Tibial nerve (tissue), 4 donors: ENCODE measurements around the gene SMARCA2. TPM values are rescaled to one million over a fixed set of nuclear protein-coding genes. Genes with fewer than 3 reads are reported as not detected.

Experiments used
- DNase-seq, 2 donors: peaks; one replicate each; pipeline ENCODE4 v3.0.0-alpha.2; 2019; ENCODE audit warnings: low spot score in 2 of 2
- H3K27ac ChIP-seq, 4 donors: fragments of 200-600 bp; sonication (generic) in 3 of 4; one replicate each; pipeline ENCODE4 v1.5.1; 2017 to 2019; ENCODE audit warnings: mild to moderate bottlenecking in 1 of 4
- H3K27me3 ChIP-seq, 2 donors: fragments of 200-600 bp; sonication (generic) in 1 of 2; one replicate each; pipeline versions ENCODE4 v1.5.1 to v1.6.0; 2017 to 2019
- H3K36me3 ChIP-seq, 3 donors: fragments of 200-600 bp; sonication (generic); one replicate each; pipeline ENCODE4 v1.5.1; 2018 to 2019
- H3K4me1 ChIP-seq, 4 donors: fragments of 200-600 bp; sonication (generic) in 3 of 4; one replicate each; pipeline ENCODE4 v1.5.1; 2017 to 2019
- H3K4me3 ChIP-seq, 4 donors: fragments of 200-600 bp; sonication (generic) in 3 of 4; one replicate each; pipeline ENCODE4 v1.5.1; 2017 to 2019; ENCODE audit warnings: mild to moderate bottlenecking in 1 of 4, moderate library complexity in 1 of 4
- H3K9me3 ChIP-seq, 4 donors: fragments of 200-600 bp; sonication (generic) in 3 of 4; one replicate each; pipeline ENCODE4 v1.5.1; 2017 to 2019
- EP300 ChIP-seq, 2 donors: sonication (generic); formaldehyde crosslinking; IDR thresholded peaks; one replicate each; pipeline ENCODE4 v1.6.1; 2017; ENCODE audit warnings: antibody characterized with exemption in 2 of 2, mild to moderate bottlenecking in 1 of 2
- POLR2A ChIP-seq, 2 donors: fragments of 450-650 bp; IDR thresholded peaks; one replicate each; pipeline ENCODE4 v1.6.1; 2017; ENCODE audit warnings: antibody characterized with exemption in 2 of 2, mild to moderate bottlenecking in 2 of 2, moderate library complexity in 2 of 2
- WGBS, 2 donors: methylation state at CpG; one replicate each; pipeline ENCODE4 v1.1.5; 2018; 5-methylcytosine and 5-hydroxymethylcytosine counted together
- small RNA-seq: library from RNA; depleted of rRNA; stranded (forward); fragments of <200 nt; gene quantifications from one replicate; pipeline ENCODE3, GENCODE V24; 2016
- total RNA-seq, 4 donors: library from RNA; depleted of rRNA; stranded (reverse); fragments of >200 nt; gene quantifications; one replicate each; pipeline ENCODE4 v1.1.0, GENCODE V29; 2016
- TF ChIP-seq, protein P1 (sequence below), 5 experiments: fragments of 200-600 bp in 3 of 5; fragments of 450-650 bp in 2 of 5; sonication (generic) in 3 of 5; IDR thresholded peaks; one replicate each; pipeline ENCODE4 v1.5.1; 2016 to 2019; ENCODE audit warnings: antibody characterized with exemption in 5 of 5, mild to moderate bottlenecking in 3 of 5, moderate library complexity in 2 of 5

Gene SMARCA2
- total RNA-seq, 4 donors from 2014 or later: 75.9 to 140 (median 119) TPM

GRCh38 chr9:2241461-2241835, 226.3 kb downstream of the SMARCA2 start:
- TF ChIP-seq, protein P1, sequence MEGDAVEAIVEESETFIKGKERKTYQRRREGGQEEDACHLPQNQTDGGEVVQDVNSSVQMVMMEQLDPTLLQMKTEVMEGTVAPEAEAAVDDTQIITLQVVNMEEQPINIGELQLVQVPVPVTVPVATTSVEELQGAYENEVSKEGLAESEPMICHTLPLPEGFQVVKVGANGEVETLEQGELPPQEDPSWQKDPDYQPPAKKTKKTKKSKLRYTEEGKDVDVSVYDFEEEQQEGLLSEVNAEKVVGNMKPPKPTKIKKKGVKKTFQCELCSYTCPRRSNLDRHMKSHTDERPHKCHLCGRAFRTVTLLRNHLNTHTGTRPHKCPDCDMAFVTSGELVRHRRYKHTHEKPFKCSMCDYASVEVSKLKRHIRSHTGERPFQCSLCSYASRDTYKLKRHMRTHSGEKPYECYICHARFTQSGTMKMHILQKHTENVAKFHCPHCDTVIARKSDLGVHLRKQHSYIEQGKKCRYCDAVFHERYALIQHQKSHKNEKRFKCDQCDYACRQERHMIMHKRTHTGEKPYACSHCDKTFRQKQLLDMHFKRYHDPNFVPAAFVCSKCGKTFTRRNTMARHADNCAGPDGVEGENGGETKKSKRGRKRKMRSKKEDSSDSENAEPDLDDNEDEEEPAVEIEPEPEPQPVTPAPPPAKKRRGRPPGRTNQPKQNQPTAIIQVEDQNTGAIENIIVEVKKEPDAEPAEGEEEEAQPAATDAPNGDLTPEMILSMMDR (IDR thresholded peaks at IDR 0.05): peak in 3 of 5 experiments; percentile 21 to 26 (median 22)
- TF ChIP-seq EP300 (IDR thresholded peaks at IDR 0.05): no peak
- peaks cover 0 to 5% (median 0%) of the 10 kb centered on the region in 4 donors for H3K9me3 ChIP-seq
- H3K36me3 ChIP-seq: no peaks in the 10 kb centered on the region
- H3K27me3 ChIP-seq: no peaks in the 10 kb centered on the region
- H3K4me3 ChIP-seq: peak overlapping the region; percentile 30 to 50 (median 46)
- peak in 1 of 2 donors; percentile 14 for DNase-seq
- 16 to 17% methylated on average over 15 of the region's 15 CpGs for WGBS, 2 donors
- peaks cover 0 to 20% (median 0%) of the 10 kb centered on the region in 4 donors for H3K4me1 ChIP-seq
- peak overlapping the region in 1 of 4 donors; percentile 13 for H3K27ac ChIP-seq

DNA sequence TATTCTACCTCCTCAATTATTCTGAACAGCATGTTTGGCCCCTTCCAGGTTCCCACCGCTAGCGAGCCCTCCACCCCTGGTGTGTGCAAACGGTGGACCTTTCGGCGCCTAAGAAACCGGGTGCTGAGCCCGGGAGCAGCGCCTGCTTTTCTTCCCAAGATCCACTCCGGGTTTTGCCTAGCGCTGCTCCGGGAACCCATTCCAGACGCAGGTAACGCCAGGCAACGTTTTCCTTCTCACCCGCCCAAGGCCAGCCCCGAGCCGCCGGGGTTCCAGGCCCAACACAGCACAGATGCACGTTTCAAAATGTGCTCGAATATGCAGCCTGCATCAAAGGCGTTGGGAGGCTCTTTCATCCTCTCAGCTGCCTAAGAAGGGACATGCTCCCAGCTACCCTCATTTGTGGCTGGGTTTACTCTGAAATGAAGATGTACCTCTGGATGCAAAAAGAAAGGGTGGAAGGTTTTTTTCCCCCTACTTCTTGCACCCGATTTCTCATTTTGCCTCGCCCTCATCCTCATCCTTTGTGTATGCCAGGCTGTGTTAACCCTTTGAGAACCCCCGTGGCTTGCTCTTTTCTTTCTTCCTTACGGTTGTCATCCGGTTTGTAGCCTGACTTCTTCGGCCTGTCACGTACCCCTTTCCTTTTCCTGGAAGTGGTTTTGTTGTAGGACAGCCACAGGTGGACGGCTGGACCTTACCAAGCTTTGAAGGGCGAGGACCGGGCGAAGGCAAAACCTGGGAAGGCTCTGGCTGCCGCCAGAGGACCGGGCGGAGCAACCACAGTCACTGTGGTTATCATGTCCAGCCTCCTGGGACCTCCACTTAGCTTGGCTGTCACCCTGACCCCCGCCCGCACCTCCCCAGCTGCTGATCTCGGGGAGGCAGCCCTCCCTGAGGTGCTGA, 226.9 kb downstream of the SMARCA2 start:
- 1 to 2% methylated on average over 35 to 37 of the region's 38 CpGs for WGBS, 2 donors
- TF ChIP-seq, protein P1 (IDR thresholded peaks at IDR 0.05): peak in 2 of 5 experiments; percentile 21 to 52
- TF ChIP-seq POLR2A (IDR thresholded peaks at IDR 0.05): peak; percentile 29 to 85
- peak in 1 of 2 donors; percentile 73 for TF ChIP-seq EP300 (IDR thresholded peaks at IDR 0.05)
- Histone ChIP-seq H3K27me3 (no peaks in the 10 kb centered on the region), H3K4me1 (peaks cover 0 to 20% (median 0%) of the 10 kb centered on the region in 4 donors), H3K27ac (peak overlapping the region in 1 of 4 donors; percentile 13), H3K4me3 (peak overlapping the region; percentile 30 to 50 (median 46)), H3K9me3 (peaks cover 0 to 5% (median 0%) of the 10 kb centered on the region in 4 donors), H3K36me3 (no peaks in the 10 kb centered on the region)
- peak; percentile 64 to 70 for DNase-seq

DNA sequence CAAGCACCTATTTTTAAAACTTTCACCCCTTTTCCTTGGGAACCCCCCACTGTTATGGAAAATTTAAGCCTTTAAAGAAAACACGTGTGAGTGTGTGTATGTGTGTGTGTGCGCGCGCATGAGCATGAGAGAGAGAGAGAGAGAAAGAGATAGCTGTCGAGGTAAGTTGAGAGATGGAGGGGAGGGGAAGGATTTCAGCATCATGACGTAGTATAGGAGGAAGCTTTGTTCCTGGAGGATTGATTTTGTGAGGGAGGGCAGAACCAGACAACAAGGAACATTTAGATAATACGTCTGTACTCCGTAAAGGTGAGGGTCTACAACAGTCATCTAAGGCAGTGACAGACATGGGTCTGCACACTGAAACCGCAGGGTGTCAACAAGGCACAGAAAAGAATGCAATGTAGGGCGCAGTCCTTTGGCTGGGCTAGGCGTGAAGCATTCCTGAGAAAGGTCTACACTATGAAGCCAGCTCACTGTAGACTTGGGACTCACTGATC, 227.7 kb downstream of the SMARCA2 start:
- TF ChIP-seq, protein P1 (IDR thresholded peaks at IDR 0.05): no peak
- no peak for TF ChIP-seq POLR2A (IDR thresholded peaks at IDR 0.05)
- no peak for TF ChIP-seq EP300 (IDR thresholded peaks at IDR 0.05)
- H3K36me3 ChIP-seq: no peaks in the 10 kb centered on the region
- H3K4me1 ChIP-seq: peaks cover 0 to 20% (median 0%) of the 10 kb centered on the region in 4 donors
- no peak for DNase-seq
- no peaks in the 10 kb centered on the region for H3K27me3 ChIP-seq
- H3K9me3 ChIP-seq: peaks cover 0 to 5% (median 0%) of the 10 kb centered on the region in 4 donors
- WGBS, 2 donors: 34 to 43% methylated on average over 11 of the region's 11 CpGs
- H3K4me3 ChIP-seq: peak overlapping the region in 3 of 4 donors; percentile 30 to 50 (median 48)
- peak overlapping the region in 1 of 4 donors; percentile 13 for H3K27ac ChIP-seq

Small RNA genes within 50 kb of the gene (small RNA-seq; reads per million reads assigned to genes)
- not detected for gene RN7SL592P
- gene RNU2-25P: not detected
